ENCODE data around the gene BZW1. TPM values are rescaled to one million over a fixed set of nuclear protein-coding genes. Genes with fewer than 3 reads are reported as not detected.

BZW1 gene
- total and polyA plus RNA-seq, 4 donors = 63.0 to 189 (median 161) TPM

- no peak for TF ChIP-seq REST (IDR thresholded peaks at IDR 0.05)
These were observed 29.5 kb upstream of the BZW1 start (continued) for GRCh38 chr2:200782251-200782650.

- H3K9me3 ChIP-seq (ENCODE audit: control insufficient read depth in 4 of 4, low read length in 3 of 4) = no peaks in the 10 kb centered on the region
- H3K4me3 ChIP-seq (ENCODE audit: low read depth in 1 of 3, low read length in 3 of 3) = no peak overlapping the region
- no peak overlapping the region for H3K27ac ChIP-seq (ENCODE audit: low read depth in 1 of 2, low read length in 2 of 2)
- no peaks in the 10 kb centered on the region for H3K4me1 ChIP-seq (ENCODE audit: control insufficient read depth in 4 of 4, insufficient read depth in 4 of 4, low read length in 3 of 4)
- H3K27me3 ChIP-seq (ENCODE audit: control insufficient read depth in 4 of 4, insufficient read depth in 4 of 4, low read length in 3 of 4) = no peaks in the 10 kb centered on the region
- H3K36me3 ChIP-seq (ENCODE audit: control insufficient read depth in 4 of 4, insufficient read depth in 3 of 4, low read depth in 1 of 4, low read length in 3 of 4) = no peaks in the 10 kb centered on the region
- DNase-seq (ENCODE audit: low spot score) = no peak
- H3K9ac ChIP-seq (ENCODE audit: low read depth in 1 of 2, low read length in 2 of 2) = no peak overlapping the region
- TF ChIP-seq ZBTB33 (IDR thresholded peaks at IDR 0.05) = no peak
- TF ChIP-seq ATF3 (IDR thresholded peaks at IDR 0.05) = no peak
- TF ChIP-seq REST (IDR thresholded peaks at IDR 0.05) = no peak
- TF ChIP-seq FOXA1 (IDR thresholded peaks at IDR 0.05) = no peak
- no peak for TF ChIP-seq JUND (IDR thresholded peaks at IDR 0.05)
- no peak for TF ChIP-seq EGR1 (IDR thresholded peaks at IDR 0.05; ENCODE audit: low read depth in 2 of 2)
- TF ChIP-seq TAF1 (conservative IDR thresholded peaks at IDR 0.05) = no peak
- TF ChIP-seq GABPA (IDR thresholded peaks at IDR 0.05 in 1 of 2, conservative IDR thresholded peaks at IDR 0.05 in 1 of 2) = no peak
- TF ChIP-seq NR2F2 (IDR thresholded peaks at IDR 0.05) = no peak
- no peak for TF ChIP-seq SP1 (IDR thresholded peaks at IDR 0.05)
- no peak for TF ChIP-seq HNF4G (IDR thresholded peaks at IDR 0.05)
- no peak for TF ChIP-seq RXRA (IDR thresholded peaks at IDR 0.05)
- no peak for TF ChIP-seq FOXA2 (IDR thresholded peaks at IDR 0.05)
These were observed 27.5 kb upstream of the BZW1 start for GRCh38 chr2:200784215-200784614.

All from liver (tissue), 9 donors.